Measurements from ENCODE around the gene CABLES1.
A peak's percentile ranks its signal among the peaks of the same experiment; 100 is the strongest.
"Not testable (repeated sequence)": the region's sequence is repeated elsewhere in the genome, so short reads cannot be mapped to it uniquely, and the experiment has no call there.

The CABLES1 gene

DNA sequence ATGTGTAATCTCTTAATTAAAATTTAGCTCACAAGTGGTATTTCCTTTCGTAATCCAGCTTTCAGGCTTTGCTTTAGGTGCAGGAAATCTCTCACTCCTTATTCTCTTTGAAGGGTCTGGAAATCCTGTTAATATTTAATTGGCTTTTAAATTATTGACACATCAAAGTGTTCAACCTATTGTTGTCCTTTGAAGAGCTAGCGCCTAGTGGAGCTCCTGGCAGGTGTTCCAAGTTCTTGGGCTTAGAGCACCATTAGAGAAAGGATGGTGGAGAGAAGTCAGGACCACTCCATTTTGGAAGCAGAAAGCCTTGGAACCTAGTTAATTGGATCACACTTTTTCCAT, 92.4 kb downstream of the CABLES1 start:
- no peak for DNase-seq

DNA sequence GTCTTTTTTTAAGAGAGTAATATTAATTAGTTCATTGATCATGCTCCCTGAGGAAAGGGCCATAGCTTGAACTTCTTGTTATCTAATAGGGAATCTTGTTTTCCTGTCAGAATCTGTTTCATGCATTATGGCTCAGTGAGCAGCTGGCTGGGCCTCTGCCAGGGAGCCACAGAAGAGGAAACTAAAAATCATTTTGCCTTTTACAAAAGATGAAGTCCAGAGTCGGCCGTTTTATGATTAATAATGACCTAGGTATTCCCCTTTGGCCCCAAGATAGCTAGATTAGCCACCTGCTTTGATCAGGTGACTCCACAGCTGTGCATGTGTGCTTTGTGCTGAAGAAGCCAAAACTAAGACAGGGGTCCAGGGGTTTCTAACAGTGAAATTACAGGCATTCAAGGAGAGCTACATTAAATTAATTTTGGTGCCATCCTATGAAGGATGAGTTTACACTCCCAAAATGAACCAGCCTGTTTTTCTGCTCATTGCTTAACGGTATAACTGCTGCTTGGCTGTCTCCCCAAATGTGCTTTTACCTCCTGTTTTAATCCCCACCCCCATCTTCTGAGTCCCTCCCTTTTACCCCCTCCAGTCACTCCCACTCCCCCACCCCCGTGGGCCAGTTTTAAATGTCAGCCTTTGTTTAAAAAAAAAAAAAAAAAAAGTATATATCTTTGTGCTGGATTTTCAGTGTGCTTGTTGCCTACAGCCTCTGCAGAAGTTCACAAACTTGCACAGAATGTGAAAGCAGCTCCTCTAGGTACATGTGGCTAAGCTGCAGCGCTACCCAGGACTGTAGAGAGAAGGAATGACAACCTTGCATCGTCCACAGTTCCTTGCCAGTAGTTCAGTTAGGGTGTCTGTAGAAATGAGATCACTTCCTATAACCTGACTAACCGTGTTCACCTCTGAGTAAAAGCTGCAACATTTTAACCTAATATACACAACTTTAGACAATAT, 93.1 kb downstream of the CABLES1 start:
- DNase-seq: peak; percentile 45

DNA sequence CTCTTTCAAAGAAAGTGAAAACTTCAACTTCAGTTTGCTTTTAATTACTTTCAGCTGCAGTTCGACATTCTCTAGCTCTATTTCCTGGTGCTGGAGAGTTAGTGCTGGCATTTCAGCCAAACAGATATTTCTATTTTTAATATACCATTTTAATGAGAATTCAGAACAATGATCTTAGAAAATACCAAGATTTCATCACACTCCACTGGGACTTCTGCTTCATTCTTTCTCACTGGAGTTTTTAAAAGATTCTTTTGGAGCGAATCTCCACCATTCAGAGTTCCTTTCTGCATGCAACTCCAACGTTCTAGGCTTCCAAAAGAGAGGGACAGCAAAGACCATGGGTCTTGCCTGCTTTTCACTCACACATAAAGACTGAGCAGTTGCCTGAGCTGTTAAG, 94.2 kb downstream of the CABLES1 start:
- no peak for DNase-seq

DNA sequence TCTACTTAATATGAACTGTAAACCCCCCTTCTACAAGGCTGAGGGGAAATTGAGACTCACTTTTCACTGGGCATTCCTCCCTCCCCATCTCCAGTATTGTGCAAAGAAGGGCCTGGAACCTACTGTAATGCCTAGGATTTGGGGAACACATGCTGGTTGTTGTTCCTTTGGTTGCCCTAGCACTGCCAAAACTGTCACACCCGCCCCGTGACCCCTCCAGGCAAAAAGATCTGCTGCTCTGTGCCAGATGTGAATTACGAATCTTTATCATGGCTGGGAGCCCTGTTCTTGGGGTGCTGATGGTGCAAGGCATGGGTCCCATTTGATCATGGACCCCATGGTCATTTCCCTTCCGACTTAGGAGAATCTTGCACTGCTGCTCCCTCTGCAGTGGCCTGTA, 95.4 kb downstream of the CABLES1 start:
- DNase-seq: no peak

DNA sequence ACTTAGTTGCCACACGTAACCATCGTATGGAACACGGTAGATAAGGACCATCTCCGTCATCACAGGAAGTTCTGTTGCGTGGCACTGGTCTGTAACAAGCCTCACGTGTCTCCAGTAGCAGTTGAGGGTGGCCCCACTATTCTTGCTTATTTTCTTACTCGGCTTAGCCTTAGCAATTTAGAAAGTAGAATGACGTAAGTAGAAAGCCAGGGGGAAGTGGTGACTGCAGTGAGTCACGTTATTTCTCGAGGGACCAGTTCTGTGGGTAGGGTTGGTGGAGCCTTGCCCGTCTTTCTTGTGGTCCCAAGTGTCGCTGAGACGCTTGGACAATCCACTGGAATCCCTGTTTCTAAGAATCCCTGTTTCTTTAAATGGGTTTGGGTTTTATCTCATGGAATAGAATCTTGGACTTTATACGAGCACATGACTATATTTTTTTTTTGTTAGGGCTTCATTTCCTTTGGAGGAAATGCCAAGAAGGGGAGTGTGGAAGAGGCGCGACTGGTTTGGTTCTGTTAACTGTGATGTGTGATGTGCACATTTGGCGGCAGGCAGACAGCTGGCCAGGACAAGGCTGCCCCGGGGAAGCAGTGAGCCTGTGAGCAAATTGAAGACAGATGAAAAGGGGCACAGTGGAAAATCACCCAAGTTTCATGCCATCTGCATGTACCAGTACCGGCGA, 96.2 kb downstream of the CABLES1 start:
- peak; percentile 87 for DNase-seq

DNA sequence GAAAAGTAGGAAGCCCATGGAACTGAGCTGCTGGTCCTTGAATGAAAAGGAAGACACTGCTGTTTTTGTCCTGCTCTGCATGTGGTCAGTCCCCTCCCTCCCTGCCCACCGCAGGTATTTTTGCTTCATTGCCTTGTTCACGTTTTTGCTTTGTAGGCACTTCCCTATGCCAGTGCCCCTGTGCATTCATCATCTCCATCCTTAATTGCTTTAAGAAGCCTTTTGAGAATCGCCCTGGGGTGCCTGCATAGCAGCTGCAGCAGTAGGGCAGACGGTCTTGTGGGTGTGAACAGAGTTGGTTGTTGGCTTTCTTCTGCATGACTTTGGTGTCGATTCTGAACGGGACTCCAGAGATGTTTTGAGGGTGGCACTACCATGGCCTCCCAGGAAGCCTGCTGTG, 97.0 kb downstream of the CABLES1 start:
- no peak for DNase-seq

DNA sequence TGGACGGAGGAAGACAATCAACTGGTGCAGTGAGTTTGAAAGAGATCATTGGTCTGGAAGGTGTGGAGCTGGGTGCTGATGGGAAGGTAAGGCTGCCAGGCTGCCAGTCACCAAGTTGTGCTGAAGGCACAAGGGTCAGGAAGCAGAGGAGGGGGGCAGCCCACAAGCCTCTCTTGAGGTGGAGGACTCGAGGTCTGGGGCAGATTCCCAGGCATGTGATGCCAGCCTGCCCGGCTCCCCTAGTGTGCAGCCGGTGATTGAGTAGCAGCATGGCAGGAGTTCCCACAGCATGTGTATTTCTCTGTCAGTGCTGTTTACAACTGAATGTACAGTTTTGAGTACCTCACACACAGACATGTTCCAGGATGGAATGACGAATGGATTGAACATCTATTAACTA, 99.3 kb downstream of the CABLES1 start:
- DNase-seq: no peak

DNA sequence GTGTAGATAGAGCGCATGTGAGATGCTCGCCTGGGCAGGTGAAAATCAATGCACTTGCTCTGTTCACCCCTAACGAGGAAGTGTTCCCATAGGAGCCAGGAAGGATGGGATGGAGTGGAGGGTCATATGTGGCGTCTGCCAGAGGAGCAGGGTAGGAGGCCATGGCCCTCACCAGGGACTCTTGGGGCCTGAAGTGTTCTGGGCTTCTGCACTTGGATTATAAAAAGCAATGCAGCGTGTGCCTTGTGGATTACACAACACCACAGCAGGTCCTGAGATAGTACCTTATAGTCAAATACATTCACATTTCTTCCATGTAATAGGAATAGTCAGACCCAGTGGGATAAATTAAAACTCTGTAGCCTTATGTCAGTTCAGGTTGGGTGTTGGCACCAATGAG, 100.1 kb downstream of the CABLES1 start:
- DNase-seq: no peak

DNA sequence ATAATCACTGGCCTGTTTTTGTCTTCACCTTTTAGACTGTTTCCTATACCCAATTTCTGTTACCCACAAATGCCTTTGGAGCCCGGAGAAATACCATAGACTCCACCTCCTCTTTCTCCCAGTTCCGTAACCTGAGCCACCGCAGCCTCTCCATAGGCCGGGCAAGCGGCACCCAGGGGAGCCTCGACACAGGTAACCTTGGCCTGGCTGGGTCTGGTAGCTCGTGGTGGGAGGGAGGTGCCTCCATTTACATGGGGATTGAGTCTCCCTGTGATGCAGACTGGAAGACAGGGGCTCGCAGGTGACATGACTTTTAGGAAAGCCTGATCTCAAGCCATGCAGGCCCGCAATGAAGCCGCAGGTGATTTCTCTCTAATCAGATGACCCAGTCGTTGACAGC, 100.6 kb downstream of the CABLES1 start:
- DNase-seq: no peak

DNA sequence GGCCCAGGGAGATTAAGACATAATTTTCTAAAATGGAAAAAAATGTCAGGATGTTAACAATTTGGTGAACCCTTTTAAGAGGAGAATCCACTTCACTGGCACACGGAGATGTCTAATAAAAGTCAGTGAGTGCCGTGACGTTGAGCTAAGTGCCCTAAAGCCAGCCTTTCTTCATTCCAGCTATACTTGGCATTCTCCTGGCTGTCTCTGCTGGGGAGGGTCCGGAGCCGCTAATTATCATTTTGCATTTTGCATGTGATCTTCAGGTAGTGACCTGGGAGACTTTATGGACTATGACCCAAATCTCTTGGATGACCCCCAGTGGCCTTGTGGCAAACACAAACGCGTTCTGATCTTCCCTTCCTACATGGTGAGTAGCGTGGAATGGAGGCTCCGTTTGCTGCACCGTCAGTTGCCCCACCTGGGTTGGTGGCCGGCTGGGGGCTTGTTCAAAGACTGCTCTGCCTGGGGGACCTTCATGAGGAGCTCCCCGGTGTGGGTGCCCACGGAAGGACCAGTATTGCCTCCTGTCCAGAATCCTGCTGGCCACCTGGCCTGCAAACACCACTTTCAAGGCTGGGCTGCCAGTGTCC, 101.7 kb downstream of the CABLES1 start:
- DNase-seq: no peak

DNA sequence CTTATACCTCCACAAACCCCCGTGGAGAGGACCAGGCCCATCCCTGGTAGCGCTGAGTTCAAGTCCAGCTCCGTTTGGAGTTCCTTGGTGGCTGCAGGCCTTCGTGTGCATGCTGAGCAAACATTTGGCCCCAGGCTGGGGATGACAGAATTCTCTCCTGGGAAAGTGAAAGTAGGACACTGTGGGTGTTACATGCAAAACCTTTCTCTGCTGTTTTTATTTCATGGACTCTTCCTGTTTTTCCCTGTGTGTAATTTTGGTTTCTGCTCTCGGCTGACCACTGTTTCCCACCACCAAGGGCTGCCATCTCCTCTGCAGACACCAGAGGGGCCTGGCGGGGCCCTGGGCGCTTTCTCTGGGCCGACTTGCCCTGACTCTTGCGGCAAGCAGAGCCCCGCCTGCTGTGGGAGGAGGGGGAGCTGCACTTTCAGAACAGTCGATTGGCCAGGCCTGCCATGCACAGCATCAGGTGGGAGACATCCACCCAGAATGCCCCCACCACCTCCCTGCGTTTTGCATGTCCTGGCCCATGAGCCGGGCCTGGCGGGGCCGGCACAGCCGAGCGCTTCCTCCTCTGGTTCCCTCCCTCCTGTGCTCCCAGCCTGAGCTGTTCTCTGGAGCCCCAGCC, 102.4 kb downstream of the CABLES1 start:
- peak; percentile 65 for DNase-seq

DNA sequence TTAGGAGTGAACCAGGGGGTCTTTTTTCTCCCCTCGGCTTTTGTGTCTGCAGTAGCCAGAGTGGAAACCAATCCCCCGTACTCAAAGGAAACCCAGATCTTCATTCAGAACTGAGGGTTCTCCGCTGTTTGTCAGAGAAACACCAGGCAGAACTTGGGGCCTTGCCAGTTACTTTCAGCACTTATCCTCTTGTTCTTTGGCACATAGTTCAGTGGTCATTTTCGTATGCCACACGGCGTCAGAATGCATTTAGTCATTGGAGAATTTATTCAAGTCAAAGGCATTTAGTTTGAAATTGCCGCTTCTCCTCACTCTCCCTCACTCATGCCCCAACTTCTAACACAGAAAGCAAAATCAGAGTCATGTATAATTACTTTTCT, 102.9 kb downstream of the CABLES1 start:
- DNase-seq: no peak

DNA sequence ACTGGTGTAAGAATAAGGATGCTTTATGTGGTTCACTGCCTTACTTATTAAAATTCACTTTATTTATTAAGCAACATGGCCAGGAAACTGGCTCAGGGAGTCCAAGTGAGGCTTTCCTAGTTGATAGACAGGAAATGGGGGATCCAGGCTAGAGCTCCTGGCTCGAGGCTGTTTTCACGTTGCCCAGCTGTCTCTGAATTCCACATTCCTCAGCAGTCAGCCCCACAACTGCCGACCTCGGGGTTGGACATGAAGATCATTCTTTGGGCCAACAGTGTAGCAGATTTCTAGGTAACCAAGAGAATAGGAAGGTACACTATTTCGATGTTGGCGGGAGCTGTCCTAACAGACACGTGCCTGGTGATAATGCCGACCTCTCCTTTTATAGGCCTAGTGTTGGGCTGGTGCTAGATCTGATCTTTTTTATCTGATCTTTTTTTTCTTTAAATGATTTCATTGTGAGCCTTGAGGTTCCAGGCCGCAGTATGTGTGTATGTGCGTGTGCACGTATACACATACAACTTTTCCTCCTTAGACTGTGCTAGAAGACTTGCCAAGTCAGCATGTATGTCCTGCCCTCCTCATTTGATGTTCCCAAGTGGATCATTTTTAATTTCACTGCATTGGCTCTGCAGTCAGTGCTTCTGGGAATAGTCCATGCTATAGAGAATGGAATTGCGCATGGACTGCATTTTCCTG, 103.5 kb downstream of the CABLES1 start:
- no peak for DNase-seq

DNA sequence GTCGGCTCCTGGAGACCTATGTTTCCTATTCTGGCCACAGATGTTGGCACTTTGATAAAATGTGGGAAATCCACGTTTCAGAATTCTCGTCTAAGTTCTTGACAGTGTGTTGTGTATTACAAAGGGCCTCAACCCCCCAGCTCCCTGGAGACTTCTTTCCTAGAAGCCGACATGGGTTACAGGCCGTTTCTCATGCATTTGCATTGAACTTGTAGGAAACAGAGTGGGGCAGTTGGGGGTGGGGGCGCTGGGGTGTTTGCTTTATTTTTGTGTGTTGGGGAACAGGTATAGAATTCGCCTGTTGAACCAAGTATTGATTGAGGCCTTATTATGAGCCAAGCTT, 104.0 kb downstream of the CABLES1 start:
- no peak for DNase-seq

DNA sequence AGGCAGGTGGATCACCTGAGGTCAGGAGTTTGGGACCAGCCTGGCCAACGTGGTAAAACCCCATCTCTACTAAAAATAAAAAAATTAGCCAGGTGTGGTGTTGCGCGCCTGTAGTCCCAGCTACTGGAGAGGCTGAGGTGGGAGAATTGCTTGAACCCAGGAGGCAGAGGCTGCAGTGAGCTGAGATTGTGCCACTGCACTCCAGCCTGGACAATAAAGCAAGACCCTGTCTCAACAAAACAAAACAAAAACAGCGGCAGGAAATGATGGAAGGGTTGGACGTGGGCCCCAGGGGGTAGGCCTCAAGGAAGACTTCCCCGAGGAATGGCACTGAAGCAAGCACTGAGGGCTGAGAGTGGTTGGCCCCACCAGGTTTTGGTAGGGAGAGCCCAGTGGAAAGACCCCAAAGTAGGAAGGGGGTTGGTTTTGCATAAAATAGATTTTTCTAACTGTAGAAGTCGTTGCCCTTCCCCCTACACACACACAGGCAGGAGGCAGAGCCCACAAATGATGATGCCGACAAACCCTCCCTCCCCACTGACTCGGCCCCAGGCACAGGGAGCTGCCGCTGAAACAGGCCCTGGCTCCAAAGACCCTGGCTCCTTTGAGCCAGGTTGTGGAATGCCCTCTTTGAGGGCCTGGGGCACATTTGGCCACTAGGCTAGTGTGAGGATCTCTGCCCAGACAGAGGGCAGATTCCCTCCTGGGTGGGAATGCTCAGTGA, 104.8 kb downstream of the CABLES1 start:
- DNase-seq: no peak

DNA sequence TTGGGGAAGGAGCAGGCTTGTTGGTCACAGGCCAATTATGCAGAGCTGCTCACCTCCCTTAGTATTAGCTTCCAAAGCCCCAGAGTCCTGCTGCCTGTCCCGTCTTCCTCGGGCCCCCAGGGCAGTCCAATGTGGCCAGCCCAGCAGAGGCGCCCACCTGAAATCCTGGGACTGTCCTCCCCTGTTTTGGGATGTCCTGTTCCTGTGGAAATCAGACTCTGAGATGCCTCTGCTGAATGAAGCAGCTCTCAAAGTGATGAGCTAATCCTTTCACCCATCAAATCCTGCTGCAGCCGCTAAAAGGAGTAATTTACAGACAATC, 105.3 kb downstream of the CABLES1 start:
- no peak for DNase-seq

DNA sequence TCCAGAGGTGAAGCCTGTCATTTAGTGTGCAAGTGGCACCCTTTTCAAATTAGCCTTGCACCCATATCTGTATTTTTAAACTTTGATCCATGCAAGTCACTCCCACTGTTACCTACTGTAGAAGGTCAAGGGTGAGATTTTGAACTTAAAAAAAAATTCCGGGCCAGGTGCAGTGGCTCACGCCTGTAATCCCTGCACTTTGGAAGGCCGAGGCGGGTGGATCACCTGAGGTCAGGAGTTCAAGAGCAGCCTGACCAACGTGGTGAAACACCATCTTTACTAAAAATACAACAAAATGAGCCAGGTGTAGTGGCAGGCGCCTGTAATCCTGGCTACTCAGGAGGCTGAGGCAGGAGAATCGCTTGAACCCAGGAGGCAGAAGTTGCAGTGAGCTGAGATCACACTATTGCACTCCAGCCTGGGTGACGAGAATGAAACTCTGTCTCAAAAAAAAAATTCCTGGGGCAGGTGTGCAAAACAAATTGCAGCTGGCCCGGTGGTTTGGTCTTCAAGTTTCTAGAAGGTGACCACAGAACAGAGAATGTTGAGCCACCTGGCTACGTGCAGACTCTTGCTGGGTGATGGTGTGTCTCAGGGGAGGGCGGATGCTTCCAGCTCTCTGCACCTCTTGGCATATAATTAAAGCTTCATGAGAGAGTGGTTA, 106.7 kb downstream of the CABLES1 start:
- DNase-seq: not testable (repeated sequence)

DNA sequence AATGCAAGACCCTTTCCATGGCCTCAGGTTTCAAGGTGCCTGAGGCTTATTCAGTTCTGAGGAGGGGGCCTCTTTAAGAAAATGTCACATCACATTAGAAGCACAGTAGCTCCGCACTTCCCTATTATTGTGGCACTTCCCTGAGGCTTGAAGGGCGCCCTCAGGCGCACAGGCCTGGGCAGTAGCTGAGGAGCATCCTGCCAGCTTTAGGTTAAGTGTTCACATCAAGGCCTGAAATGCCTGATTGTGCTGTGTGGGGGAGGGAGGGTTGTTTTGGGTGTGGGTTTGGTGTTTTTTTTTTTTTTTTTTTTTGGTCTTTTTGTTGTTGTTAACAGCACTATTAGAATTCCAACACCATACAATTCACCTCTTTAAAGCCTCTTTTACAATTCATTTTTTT, 107.9 kb downstream of the CABLES1 start:
- DNase-seq: no peak

DNA sequence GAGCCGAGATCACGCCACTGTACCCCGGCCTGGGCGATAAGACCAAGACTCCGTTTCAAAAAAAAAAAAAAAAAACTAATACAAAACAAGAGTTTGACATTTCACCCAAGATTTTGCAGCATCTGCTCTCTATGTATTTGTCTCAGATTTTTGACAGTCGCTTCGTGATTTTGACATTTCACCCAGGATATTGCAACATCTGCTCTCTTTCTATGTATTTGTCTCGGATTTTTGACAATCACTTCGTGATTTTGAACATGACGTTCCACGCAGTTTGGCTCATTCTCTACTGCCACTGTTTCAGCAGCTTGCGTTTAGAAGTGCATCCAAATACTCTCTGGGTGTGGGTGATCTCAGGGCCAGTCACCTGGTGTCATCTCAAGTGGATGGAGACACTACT, 108.5 kb downstream of the CABLES1 start:
- DNase-seq: no peak

DNA sequence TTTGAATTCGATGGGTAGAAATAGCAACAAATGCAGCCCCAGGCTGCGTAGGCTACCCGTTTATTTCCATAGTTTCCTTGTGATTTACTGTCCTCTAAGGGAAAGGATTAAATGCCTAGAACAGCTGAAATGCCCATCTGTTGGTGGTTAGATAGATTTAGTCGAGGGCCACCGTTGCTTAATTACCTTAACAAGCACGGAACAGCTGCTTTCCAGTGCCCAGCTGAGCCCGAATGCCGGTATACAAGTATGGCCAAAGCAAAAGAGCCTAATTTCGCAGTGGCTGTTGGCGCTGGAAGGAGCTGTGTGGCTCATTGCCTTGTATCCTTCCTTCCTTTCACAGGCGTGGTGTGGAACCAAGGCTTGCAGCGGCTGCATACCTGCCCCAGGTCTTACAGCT, 109.1 kb downstream of the CABLES1 start:
- DNase-seq: no peak

DNA sequence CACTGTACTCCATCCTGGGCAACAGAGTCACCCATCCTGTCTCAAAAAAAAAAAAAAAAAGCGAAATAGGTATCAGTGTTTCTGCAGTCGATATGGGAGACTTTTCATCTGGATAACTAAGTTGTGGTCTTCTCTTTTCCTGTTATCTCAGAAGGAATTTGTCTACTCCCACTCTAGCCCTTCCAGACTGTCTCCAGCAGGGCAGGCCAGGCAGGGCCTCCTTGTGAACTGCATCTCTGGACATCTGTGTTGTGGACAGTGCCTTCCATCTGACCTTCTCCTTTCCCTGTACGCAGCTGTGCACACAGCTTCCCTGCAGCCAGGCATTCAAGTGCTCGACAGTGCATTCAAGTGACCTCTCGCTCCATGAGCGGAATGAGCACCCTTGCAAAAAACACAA, 110.2 kb downstream of the CABLES1 start:
- no peak for DNase-seq

DNA sequence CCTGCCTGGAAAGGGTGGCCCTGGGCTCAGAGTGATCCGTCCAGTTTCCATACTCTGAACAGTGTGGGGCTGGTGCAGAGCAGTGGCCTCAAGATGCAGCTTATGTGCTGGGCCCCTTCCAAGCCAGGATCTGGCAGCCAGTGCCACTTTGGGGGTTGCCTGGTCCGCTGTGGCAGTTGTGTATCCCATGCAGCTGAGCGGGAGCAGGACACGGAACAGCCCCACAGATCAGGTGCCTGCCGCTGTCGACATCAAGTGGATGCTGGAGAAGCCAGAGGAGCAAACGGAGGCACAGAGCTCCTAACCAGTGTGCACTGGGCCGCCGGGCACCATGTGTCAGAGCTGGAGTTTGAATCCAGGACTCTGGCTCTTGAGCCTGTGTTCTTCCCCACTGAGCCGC, 112.0 kb downstream of the CABLES1 start:
- DNase-seq: no peak
